Astrocyte (in vitro differentiated cells and primary cell): Measurements from ENCODE around the gene XBP1. TPM values are rescaled to one million over a fixed set of nuclear protein-coding genes. Genes with fewer than 3 reads are reported as not detected.
A peak's percentile ranks its signal among the peaks of the same experiment; 100 is the strongest.

Experiments
- DNase-seq: peaks from one replicate; pipeline ENCODE4 v3.0.0-alpha.2; 2010; ENCODE audit warnings: low read depth
- FAIRE-seq: peaks from 2 replicates; lab custom pipeline; 2011; peaks lifted over from hg19 to GRCh38; lab: Jason Lieb, UNC
- H2AFZ ChIP-seq: 2 replicates; pipeline ENCODE4 v1.6.0; 2012; ENCODE audit warnings: low read depth, low read length, inconsistent platforms
- H3K27ac ChIP-seq: 2 replicates; pipeline ENCODE4 v1.5.1; 2011; ENCODE audit warnings: low read depth, low read length, inconsistent platforms
- H3K27me3 ChIP-seq: 2 replicates; pipeline ENCODE4 v1.6.0; 2011; ENCODE audit warnings: low read length, inconsistent platforms; ENCODE audit not compliant: insufficient read depth
- H3K36me3 ChIP-seq: 2 replicates; pipeline ENCODE4 v1.5.1; 2011; ENCODE audit warnings: low read length, inconsistent platforms; ENCODE audit not compliant: insufficient read depth
- H3K4me1 ChIP-seq: 2 replicates; pipeline ENCODE4 v1.5.1; 2011; ENCODE audit warnings: low read length, inconsistent platforms; ENCODE audit not compliant: insufficient read depth
- H3K4me2 ChIP-seq: 2 replicates; pipeline ENCODE4 v1.6.0; 2012; ENCODE audit warnings: low read length, inconsistent platforms
- H3K4me3 ChIP-seq: 2 replicates; pipeline ENCODE4 v1.5.1; 2011; ENCODE audit warnings: low read depth, mild to moderate bottlenecking, low read length, inconsistent platforms; ENCODE audit not compliant: insufficient read depth
- H3K79me2 ChIP-seq: 2 replicates; pipeline ENCODE4 v1.6.0; 2012; ENCODE audit warnings: mild to moderate bottlenecking, low read length, inconsistent platforms; ENCODE audit not compliant: insufficient read depth
- H3K9ac ChIP-seq: 2 replicates; pipeline ENCODE4 v1.6.0; 2012; ENCODE audit warnings: mild to moderate bottlenecking, low read length, inconsistent platforms
- H3K9me3 ChIP-seq: 2 replicates; pipeline ENCODE4 v1.5.1; 2012; ENCODE audit warnings: low read depth, mild to moderate bottlenecking, low read length, inconsistent platforms; ENCODE audit not compliant: insufficient read depth
- H4K20me1 ChIP-seq: 2 replicates; pipeline ENCODE4 v1.6.0; 2012; ENCODE audit warnings: low read length, inconsistent platforms; ENCODE audit not compliant: insufficient read depth
- H3K27ac Mint-ChIP-seq: one replicate; pipeline ENCODE4 v1.8.0; 2021; ENCODE audit warnings: mild to moderate bottlenecking, mixed read lengths; ENCODE audit not compliant: unreplicated experiment
- H3K27me3 Mint-ChIP-seq: one replicate; pipeline ENCODE4 v1.8.0; 2021; ENCODE audit warnings: low read depth, mixed read lengths; ENCODE audit not compliant: unreplicated experiment
- H3K36me3 Mint-ChIP-seq: one replicate; pipeline ENCODE4 v1.8.0; 2021; ENCODE audit warnings: low read depth, mixed read lengths; ENCODE audit not compliant: unreplicated experiment
- H3K4me1 Mint-ChIP-seq: one replicate; pipeline ENCODE4 v1.8.0; 2021; ENCODE audit warnings: low read depth, mixed read lengths; ENCODE audit not compliant: unreplicated experiment
- H3K4me3 Mint-ChIP-seq: one replicate; pipeline ENCODE4 v1.8.0; 2021; ENCODE audit warnings: mild to moderate bottlenecking, moderate library complexity, mixed read lengths; ENCODE audit not compliant: unreplicated experiment
- H3K9me3 Mint-ChIP-seq: one replicate; pipeline ENCODE4 v1.8.0; 2021; ENCODE audit warnings: mild to moderate bottlenecking, mixed read lengths; ENCODE audit not compliant: unreplicated experiment
- EZH2 ChIP-seq: IDR thresholded peaks from 2 replicates; pipeline ENCODE4 v1.6.1; 2012; ENCODE audit warnings: mild to moderate bottlenecking, low read length, inconsistent platforms; ENCODE audit not compliant: insufficient read depth
- total RNA-seq: library from RNA; stranded (reverse); gene quantifications from 2 replicates; pipeline ENCODE4 v1.2.1, GENCODE V29; 2021
- TF ChIP-seq, protein P1 (sequence below): IDR thresholded peaks from 2 replicates; pipeline ENCODE4 v1.5.1; 2011; ENCODE audit warnings: low read depth, mild to moderate bottlenecking, inconsistent platforms, low read length, moderate library complexity; ENCODE audit not compliant: insufficient read depth

The XBP1 gene
- total RNA-seq, 1 donor from 2014 or later = 142 TPM

DNA sequence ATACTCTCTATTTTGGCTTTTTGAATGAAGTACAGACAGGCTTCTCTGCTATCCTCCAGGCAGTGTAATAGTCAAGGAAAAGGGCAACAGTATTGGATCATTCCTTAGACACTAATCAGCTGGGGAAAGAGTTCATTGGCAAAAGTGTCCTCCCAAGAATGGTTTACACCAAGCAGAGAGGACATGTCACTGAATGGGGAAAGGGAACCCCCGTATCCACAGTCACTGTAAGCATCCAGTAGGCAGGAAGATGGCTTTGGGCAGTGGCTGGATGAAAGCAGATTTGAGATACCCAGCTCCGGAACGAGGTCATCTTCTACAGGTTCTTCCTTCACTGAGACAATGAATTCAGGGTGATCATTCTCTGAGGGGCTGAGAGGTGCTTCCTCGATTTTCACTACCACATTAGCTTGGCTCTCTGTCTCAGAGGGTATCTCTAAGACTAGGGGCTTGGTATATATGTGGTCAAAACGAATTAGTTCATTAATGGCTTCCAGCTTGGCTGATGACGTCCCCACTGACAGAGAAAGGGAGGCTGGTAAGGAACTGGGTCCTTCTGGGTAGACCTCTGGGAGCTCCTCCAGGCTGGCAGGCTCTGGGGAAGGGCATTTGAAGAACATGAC lies 5.2 kb downstream of the XBP1 start:
- Histone ChIP-seq H2AFZ (no peak overlapping the region), H3K79me2 (peaks cover 62% of the 10 kb centered on the region), H3K9me3 (no peaks in the 10 kb centered on the region), H4K20me1 (peaks cover 72% of the 10 kb centered on the region), H3K4me1 (peaks cover 14% of the 10 kb centered on the region), H3K27me3 (no peaks in the 10 kb centered on the region), H3K36me3 (peaks cover 50% of the 10 kb centered on the region), H3K4me3 (no peak overlapping the region), H3K9ac (no peak overlapping the region), H3K4me2 (no peak overlapping the region), H3K27ac (no peak overlapping the region)
- H3K36me3 Mint-ChIP-seq = peaks cover 20% of the 10 kb centered on the region
- FAIRE-seq = no peak
- no peak for TF ChIP-seq EZH2
- TF ChIP-seq, protein P1, sequence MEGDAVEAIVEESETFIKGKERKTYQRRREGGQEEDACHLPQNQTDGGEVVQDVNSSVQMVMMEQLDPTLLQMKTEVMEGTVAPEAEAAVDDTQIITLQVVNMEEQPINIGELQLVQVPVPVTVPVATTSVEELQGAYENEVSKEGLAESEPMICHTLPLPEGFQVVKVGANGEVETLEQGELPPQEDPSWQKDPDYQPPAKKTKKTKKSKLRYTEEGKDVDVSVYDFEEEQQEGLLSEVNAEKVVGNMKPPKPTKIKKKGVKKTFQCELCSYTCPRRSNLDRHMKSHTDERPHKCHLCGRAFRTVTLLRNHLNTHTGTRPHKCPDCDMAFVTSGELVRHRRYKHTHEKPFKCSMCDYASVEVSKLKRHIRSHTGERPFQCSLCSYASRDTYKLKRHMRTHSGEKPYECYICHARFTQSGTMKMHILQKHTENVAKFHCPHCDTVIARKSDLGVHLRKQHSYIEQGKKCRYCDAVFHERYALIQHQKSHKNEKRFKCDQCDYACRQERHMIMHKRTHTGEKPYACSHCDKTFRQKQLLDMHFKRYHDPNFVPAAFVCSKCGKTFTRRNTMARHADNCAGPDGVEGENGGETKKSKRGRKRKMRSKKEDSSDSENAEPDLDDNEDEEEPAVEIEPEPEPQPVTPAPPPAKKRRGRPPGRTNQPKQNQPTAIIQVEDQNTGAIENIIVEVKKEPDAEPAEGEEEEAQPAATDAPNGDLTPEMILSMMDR = no peak
- H3K4me1 Mint-ChIP-seq = peaks cover 17% of the 10 kb centered on the region
- no peak overlapping the region for H3K27ac Mint-ChIP-seq
- H3K27me3 Mint-ChIP-seq = no peaks in the 10 kb centered on the region
- H3K9me3 Mint-ChIP-seq = no peaks in the 10 kb centered on the region
- DNase-seq = no peak
- H3K4me3 Mint-ChIP-seq = peak overlapping the region; percentile 22

DNA sequence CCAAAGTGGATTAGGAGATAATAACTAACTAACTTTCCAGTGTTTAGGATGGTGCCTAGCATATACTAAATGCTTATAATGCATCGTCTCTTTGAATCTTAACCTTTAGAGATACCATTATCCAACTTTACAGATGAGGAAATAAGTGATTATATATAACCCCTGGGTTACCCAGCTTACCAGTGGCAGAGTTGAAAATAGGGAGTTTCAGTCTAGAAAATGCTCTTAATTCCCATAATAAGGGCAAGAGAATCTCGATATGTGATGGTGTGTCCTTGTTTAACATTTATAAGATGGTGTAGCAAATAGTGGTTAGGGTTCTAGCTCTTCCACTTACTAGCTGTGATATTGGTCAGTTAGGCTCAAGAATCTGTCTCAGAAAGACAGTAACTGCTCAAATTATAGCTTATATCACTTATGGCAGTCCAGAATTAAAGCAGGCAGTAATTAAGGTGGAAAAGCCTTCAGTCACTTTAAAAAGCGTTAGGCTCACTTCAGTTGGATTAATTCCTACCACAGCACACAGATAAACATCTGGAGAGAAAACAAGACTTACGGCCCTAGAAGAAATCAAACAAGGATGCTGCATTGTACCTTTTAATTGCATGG lies 6.3 kb downstream of the XBP1 start:
- TF ChIP-seq EZH2 = no peak
- TF ChIP-seq, protein P1 = no peak
- no peak overlapping the region for H3K27ac Mint-ChIP-seq
- no peak overlapping the region for H3K27ac ChIP-seq
- peaks cover 72% of the 10 kb centered on the region for H4K20me1 ChIP-seq
- H3K4me3 ChIP-seq = no peak overlapping the region
- no peaks in the 10 kb centered on the region for H3K9me3 ChIP-seq
- FAIRE-seq (no peak), DNase-seq (no peak)
- peaks cover 14% of the 10 kb centered on the region for H3K4me1 ChIP-seq
- H3K9ac ChIP-seq = no peak overlapping the region
- H3K36me3 Mint-ChIP-seq = peaks cover 19% of the 10 kb centered on the region
- peaks cover 51% of the 10 kb centered on the region for H3K79me2 ChIP-seq
- H3K27me3 ChIP-seq = no peaks in the 10 kb centered on the region
- H3K36me3 ChIP-seq = peaks cover 50% of the 10 kb centered on the region
- peaks cover 17% of the 10 kb centered on the region for H3K4me1 Mint-ChIP-seq
- H2AFZ ChIP-seq = no peak overlapping the region
- H3K4me2 ChIP-seq = no peak overlapping the region
- no peaks in the 10 kb centered on the region for H3K9me3 Mint-ChIP-seq
- no peaks in the 10 kb centered on the region for H3K27me3 Mint-ChIP-seq
- H3K4me3 Mint-ChIP-seq = no peak overlapping the region
